NCI-H748 (cell line): ENCODE results near the gene ARMH3.

ENCODE experiments used
- DNase-seq: peaks from one replicate; lab custom pipeline; 2025; ENCODE audit not compliant: unreplicated experiment; lab: John Stamatoyannopoulos, UW

Gene ARMH3

GRCh38 chr10:101901340-101901739, 154.6 kb downstream of the ARMH3 start:
- DNase-seq, result no peak

- DNase-seq, result no peak
These were observed 158.3 kb downstream of the ARMH3 start for GRCh38 chr10:101897633-101898032.

- DNase-seq, result no peak
These were observed 159.6 kb downstream of the ARMH3 start for GRCh38 chr10:101896225-101896877.

GRCh38 chr10:101895781-101896180, 160.2 kb downstream of the ARMH3 start:
- no peak for DNase-seq

GRCh38 chr10:101894742-101895141, 161.2 kb downstream of the ARMH3 start:
- no peak for DNase-seq

- no peak for DNase-seq
These were observed 161.7 kb downstream of the ARMH3 start for GRCh38 chr10:101894266-101894665.

- DNase-seq, result no peak
These were observed 162.4 kb downstream of the ARMH3 start for GRCh38 chr10:101893510-101894120.

- DNase-seq, result no peak
These were observed 163.1 kb downstream of the ARMH3 start for GRCh38 chr10:101892782-101893391.

- DNase-seq, result peak; percentile 56
These were observed 166.4 kb downstream of the ARMH3 start for GRCh38 chr10:101889256-101890210.

- no peak for DNase-seq
These were observed 167.6 kb downstream of the ARMH3 start for GRCh38 chr10:101888251-101888949.

- no peak for DNase-seq
These were observed 168.2 kb downstream of the ARMH3 start for GRCh38 chr10:101887775-101888174.

- DNase-seq, result no peak
These were observed 169.3 kb downstream of the ARMH3 start for GRCh38 chr10:101886521-101887312.

GRCh38 chr10:101881036-101881774, 174.8 kb downstream of the ARMH3 start:
- no peak for DNase-seq

GRCh38 chr10:101880232-101880573, 175.8 kb downstream of the ARMH3 start:
- no peak for DNase-seq

- DNase-seq, result no peak
These were observed 176.3 kb downstream of the ARMH3 start for GRCh38 chr10:101879456-101880231.

- no peak for DNase-seq
These were observed 177.1 kb downstream of the ARMH3 start for GRCh38 chr10:101878869-101879268.

GRCh38 chr10:101875068-101875688, 180.8 kb downstream of the ARMH3 start:
- no peak for DNase-seq

- no peak for DNase-seq
These were observed 181.7 kb downstream of the ARMH3 start for GRCh38 chr10:101874252-101874651.
